HUES64 (cell line): Measurements from ENCODE around the gene SPTBN5.

Experiments
- H3K27ac ChIP-seq: 2 replicates; pipeline ENCODE4 v1.7.0; 2013; ENCODE audit warnings: low read depth, low read length, inconsistent platforms
- H3K27me3 ChIP-seq: 2 replicates; pipeline ENCODE4 v1.6.1; 2013; ENCODE audit warnings: mild to moderate bottlenecking, low read length; ENCODE audit not compliant: insufficient read depth
- H3K36me3 ChIP-seq: 2 replicates; pipeline ENCODE4 v1.6.1; 2013; ENCODE audit warnings: mild to moderate bottlenecking, low read length; ENCODE audit not compliant: insufficient read depth
- H3K4me1 ChIP-seq: 2 replicates; pipeline ENCODE4 v1.6.1; 2013; ENCODE audit warnings: mild to moderate bottlenecking, low read length, moderate library complexity; ENCODE audit not compliant: insufficient read depth
- H3K4me3 ChIP-seq: 2 replicates; pipeline ENCODE4 v1.5.1; 2013; ENCODE audit warnings: mild to moderate bottlenecking, low read length, moderate library complexity
- H3K9ac ChIP-seq: 2 replicates; pipeline ENCODE4 v1.6.1; 2013; ENCODE audit warnings: mild to moderate bottlenecking, low read depth, low read length
- H3K9me3 ChIP-seq: 2 replicates; pipeline ENCODE4 v1.6.1; 2013; ENCODE audit warnings: low read depth, low read length; ENCODE audit not compliant: insufficient read depth
- WGBS: fragments of 150-250, 120-280 bp; methylation state at CpG from one replicate; pipeline ENCODE4 v1.1.7; 2013; ENCODE audit warnings: missing lambda C conversion rate; 5-methylcytosine and 5-hydroxymethylcytosine counted together

SPTBN5 gene

DNA sequence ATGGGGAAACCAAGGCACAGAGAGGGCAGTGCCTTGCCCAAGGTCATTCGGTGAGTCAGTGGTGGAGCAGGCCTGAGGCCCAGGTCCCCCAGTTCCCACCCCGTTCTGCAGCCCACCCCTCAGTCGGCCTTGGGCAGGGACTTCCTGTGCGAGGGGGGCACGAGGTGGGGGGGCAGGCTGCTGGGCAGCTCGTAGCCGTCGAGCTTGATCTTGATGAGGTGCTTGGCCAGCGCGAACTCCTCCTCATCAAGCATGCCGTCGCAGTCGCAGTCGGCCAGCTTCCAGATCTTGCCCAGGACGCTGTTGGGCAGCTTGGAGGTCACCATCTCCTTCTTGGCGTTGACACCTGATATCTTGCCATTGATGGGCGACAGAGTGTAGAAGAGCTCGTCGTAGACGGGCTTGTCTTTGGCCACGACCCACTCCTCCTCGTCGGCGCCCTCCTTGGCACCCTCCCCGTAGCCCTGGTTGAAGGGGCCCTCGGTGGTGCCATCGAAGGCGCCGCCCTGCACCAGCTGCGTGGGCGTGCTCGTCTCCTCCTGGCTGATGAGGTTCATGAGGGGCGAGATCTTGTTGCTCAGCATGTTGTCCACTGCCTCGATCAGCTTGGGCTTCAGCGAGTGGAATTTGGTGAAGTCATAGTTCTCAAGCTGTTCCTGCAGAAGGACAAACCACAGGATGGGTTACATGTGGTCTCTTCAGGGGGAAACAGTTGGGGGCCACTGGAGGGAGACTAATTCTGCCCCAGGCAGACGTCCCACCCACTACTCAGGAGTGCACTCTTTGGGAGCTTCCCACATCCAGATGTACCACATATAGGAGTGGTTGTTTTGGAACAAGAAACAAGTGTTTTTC, 6.9 kb upstream of the SPTBN5 start:
- Histone ChIP-seq H3K4me3 (no peak overlapping the region), H3K36me3 (peaks cover 22% of the 10 kb centered on the region), H3K27me3 (no peaks in the 10 kb centered on the region), H3K4me1 (no peaks in the 10 kb centered on the region; the same call in 1 of the 2 replicates), H3K9ac (no peak overlapping the region), H3K9me3 (no peaks in the 10 kb centered on the region), H3K27ac (no peak overlapping the region)
- 94% methylated on average over 35 of the region's 36 CpGs for WGBS

DNA sequence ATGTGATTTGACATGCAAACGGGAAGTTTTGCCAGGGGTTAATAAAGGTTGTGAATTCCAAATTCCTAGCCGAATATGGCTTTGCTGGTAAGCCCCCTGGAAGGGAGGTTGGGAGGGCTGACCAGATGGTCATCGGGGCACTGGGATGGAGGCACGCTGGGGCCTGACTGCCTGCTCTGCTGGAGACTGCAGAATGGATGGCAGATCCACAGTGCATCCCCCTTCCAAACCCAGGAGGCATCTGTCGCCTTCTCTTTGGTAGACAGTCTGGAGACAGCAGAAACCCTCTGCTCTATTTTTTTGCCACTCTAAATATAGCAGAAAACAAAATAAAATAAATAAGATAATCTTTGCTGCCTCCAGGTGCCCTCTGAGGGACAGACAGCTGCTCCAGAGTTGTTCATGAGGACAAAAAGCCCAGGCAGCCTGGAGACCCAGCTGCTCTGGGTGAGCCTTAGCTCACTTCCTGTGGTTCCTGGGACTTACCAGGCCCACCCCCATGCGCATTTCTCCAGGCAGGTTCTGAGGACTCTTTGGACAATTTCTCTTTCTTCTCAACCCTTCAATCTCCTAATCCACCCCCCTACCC, 6.1 kb upstream of the SPTBN5 start:
- WGBS: 89% methylated on average over 6 of the region's 6 CpGs

DNA sequence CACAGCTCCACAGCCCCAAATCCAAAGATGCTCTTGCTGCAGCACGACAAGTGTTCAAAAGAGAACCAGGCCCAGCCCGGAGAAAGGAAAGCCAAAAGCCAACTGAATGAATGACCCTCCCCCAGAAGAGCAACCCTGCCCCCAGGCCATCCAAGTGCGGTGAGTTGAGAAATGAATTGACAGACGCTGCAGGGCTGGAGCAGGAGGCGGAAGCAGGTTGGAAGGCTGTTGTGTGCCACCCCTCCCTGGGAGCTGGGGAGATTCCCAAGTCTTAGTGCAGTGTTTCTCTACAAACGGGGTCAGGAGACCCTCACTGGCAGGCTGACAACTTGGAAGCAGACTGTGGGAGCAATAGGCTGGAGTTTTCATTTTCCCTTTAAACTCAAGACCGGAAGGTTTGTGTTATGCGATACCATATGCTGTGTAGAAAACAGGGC, 3.5 kb upstream of the SPTBN5 start:
- 74% methylated on average over 7 of the region's 8 CpGs for WGBS
- Histone ChIP-seq H3K4me1 (no peaks in the 10 kb centered on the region; the same call in 1 of the 2 replicates), H3K4me3 (no peak overlapping the region), H3K9ac (no peak overlapping the region), H3K36me3 (peaks cover 17% of the 10 kb centered on the region), H3K27ac (no peak overlapping the region), H3K9me3 (no peaks in the 10 kb centered on the region), H3K27me3 (no peaks in the 10 kb centered on the region)

More for the DNA sequence above, 6.1 kb upstream of the SPTBN5 start:
- H3K9ac ChIP-seq: no peak overlapping the region
- H3K27me3 ChIP-seq: no peaks in the 10 kb centered on the region
- H3K9me3 ChIP-seq: no peaks in the 10 kb centered on the region
- no peak overlapping the region for H3K27ac ChIP-seq
- peaks cover 22% of the 10 kb centered on the region for H3K36me3 ChIP-seq
- H3K4me1 ChIP-seq: no peaks in the 10 kb centered on the region; the same call in 1 of the 2 replicates
- no peak overlapping the region for H3K4me3 ChIP-seq

DNA sequence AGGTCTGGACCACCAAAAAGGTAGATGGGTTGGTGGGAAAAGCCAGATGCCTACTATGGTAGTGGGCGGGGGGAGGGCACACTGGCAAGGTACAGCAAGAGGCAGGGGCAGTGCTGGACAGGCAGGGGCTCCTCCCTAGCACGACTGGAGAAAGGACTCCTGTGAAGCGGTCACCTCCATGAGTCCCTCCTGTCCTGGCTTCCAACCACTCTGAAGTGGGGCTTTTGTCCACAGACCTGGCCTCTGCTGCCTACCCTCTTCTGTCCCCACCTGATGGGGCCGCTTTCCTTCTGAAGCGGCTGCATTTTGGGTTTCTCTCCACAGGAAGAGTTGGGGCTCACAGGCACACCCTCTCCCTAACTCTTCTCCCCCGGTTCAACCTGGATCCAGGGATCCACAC, 2.7 kb upstream of the SPTBN5 start:
- H3K36me3 ChIP-seq: peaks cover 17% of the 10 kb centered on the region
- H3K27me3 ChIP-seq: no peaks in the 10 kb centered on the region
- 91% methylated on average over 6 of the region's 6 CpGs for WGBS
- H3K9ac ChIP-seq: no peak overlapping the region
- no peak overlapping the region for H3K27ac ChIP-seq
- H3K4me1 ChIP-seq: no peaks in the 10 kb centered on the region; the same call in 1 of the 2 replicates
- H3K9me3 ChIP-seq: no peaks in the 10 kb centered on the region
- no peak overlapping the region for H3K4me3 ChIP-seq

DNA sequence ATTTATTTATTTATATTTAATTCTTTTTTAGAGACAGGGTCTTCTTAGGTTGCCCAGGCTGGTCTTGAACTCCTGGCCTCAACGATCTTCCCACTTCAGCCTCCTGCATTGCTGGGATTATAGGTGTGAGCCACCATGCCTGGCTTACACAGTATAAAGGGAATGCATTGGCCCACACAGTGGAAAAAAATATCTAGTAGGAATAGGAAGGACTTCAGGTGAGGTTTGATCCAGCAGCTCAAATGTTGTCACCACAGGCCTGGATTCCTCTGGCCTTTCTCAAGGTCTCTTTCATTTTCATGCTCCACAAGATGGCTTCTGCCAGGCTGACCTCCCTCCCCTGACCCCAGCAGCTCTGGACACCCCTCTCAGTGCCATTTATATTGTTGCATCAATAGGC, 2.1 kb upstream of the SPTBN5 start:
- WGBS: 100% methylated on average over 1 of the region's 1 CpG
- H3K27ac ChIP-seq: no peak overlapping the region
- H3K27me3 ChIP-seq: no peaks in the 10 kb centered on the region

DNA sequence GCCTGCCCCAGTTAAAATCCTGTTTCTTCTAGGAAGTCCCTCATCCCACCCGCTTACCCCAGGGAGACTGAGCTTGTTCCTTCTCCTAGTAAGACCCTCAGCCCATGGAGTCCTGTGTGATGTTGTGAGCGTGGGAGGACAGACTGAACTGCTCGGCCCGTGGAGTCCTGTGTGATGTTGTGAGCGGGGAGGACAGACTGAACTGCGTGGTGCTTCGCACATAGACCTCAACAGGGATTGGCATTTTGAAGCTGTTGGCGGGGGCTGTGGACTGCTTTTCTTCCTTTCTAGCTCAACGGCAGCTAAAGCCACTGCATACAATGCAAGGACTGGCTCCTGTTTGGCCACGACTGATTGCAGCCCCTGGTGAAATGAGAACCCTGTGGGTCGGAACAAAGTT, 1.6 kb upstream of the SPTBN5 start:
- no peaks in the 10 kb centered on the region; the same call in 1 of the 2 replicates for H3K4me1 ChIP-seq
- H3K27me3 ChIP-seq: no peaks in the 10 kb centered on the region
- WGBS: 92% methylated on average over 11 of the region's 11 CpGs
- no peak overlapping the region for H3K27ac ChIP-seq
- H3K9ac ChIP-seq: no peak overlapping the region
- H3K4me3 ChIP-seq: no peak overlapping the region
- H3K9me3 ChIP-seq: no peaks in the 10 kb centered on the region
- H3K36me3 ChIP-seq: peaks cover 15% of the 10 kb centered on the region

More for the DNA sequence above, 2.1 kb upstream of the SPTBN5 start:
- Histone ChIP-seq H3K36me3 (peaks cover 17% of the 10 kb centered on the region), H3K9ac (no peak overlapping the region), H3K4me1 (no peaks in the 10 kb centered on the region; the same call in 1 of the 2 replicates), H3K9me3 (no peaks in the 10 kb centered on the region), H3K4me3 (no peak overlapping the region)

DNA sequence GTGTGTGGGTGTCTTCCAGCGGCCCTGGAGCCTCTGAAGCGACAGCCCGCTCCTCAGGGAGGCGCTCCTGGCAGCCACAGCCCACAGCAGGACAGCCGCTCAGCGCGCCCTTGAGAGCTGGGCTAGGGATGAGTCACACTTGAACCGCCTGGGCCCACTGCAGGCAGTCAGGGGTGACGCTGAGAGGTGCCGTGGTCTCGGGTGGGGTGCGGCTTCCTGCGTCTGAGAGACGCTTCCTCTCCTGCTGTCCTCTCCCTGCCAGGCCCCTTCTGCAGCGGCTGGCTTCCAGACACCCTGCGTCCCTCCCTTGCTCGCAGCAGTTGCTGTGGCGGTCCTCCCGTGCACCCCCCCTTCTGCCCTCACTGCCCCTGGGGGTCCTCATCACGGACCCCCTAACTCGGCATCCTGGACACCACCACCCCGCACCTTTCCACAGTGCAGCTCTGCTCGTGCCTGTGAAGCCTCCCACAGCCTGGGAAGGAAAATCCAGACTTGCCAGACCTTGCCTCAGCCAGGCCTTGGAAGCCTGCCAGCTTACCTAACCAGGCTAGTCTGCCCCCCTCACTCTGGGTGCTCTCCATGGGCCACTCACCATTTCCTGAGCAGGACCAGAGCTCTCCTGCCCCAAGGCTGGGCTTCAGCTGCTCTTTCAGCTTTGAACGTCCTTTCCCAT, 1.1 kb upstream of the SPTBN5 start:
- Histone ChIP-seq H3K27me3 (no peaks in the 10 kb centered on the region), H3K27ac (no peak overlapping the region), H3K9ac (no peak overlapping the region), H3K9me3 (no peaks in the 10 kb centered on the region), H3K4me3 (no peak overlapping the region), H3K36me3 (peaks cover 10% of the 10 kb centered on the region), H3K4me1 (no peaks in the 10 kb centered on the region; the same call in 1 of the 2 replicates)
- WGBS: 76% methylated on average over 24 of the region's 24 CpGs

DNA sequence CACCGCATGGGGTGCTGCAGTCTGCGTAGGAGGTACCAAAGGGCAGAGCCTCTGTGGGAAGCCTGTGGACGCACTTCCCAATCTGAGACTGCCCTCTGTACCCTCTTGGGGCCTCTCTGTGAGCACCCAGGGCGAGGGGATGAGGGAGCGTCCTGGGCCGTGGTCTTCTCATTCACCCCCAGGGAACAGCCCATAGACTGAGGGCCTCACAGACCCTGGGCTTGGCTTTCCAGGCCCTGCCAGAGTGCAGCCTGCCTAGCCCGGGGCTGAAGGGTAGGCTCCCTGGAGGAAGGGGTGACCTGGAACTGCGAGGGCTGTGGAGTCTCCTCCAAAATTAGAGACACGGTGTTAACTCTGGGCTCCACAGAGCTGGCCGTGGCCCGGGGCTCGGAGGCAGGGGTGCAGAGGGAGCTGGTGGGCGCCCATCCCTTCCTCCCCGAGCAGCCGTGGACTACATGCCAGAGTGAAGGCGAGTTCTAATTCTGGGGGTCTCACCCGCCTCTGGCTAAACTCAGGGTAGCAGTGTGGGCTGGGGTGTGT, 468 bp upstream of the SPTBN5 start:
- Histone ChIP-seq H3K4me1 (no peaks in the 10 kb centered on the region; the same call in 1 of the 2 replicates), H3K4me3 (no peak overlapping the region), H3K9ac (no peak overlapping the region), H3K36me3 (peaks cover 5% of the 10 kb centered on the region; the same call in 1 of the 2 replicates), H3K27me3 (no peaks in the 10 kb centered on the region), H3K27ac (no peak overlapping the region), H3K9me3 (no peaks in the 10 kb centered on the region)
- WGBS: 87% methylated on average over 17 of the region's 17 CpGs

DNA sequence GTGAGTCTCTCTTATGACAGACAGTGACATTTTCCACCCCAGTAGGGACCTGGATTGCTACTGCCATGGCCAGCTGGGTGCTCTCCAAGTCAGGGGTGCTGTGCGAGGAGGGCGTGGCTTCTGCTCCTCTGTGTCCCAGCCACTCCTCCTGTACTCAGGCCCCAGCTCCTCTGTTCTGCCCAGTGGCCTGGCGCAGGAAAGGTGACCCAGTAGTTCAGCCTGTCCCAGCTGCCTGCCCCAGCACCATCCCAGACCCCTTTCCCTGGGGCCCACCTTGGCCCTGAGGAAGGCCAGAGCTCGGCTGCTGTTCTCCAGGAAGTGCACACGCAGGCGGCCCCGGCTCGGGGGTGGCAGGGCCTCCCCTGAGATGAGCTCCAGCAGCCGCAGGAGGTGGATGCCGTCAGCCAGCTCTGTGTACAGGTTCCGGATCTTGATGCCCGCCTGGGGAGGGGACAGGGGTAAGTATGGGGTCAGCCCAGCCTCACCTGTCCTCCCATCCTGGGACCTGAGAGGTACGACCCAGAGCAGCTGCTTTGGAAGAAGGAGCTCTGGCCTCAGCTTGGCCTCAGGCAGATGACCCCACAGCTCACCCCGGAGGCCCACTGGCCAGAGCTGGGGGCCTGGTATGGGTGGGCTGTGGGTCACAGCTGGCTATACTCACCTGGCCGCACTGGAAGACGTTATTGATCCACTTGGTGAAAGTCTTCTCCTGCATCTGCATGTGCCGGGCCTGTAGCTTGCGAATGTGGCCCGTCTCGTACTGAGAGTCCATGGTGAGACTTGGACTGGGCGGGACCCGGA, 1.0 kb downstream of the SPTBN5 start:
- no peaks in the 10 kb centered on the region; the same call in 1 of the 2 replicates for H3K4me1 ChIP-seq
- 93% methylated on average over 22 of the region's 22 CpGs for WGBS
- H3K27ac ChIP-seq: no peak overlapping the region
- no peak overlapping the region for H3K4me3 ChIP-seq
- H3K36me3 ChIP-seq: no peaks in the 10 kb centered on the region
- H3K9me3 ChIP-seq: no peaks in the 10 kb centered on the region
- no peak overlapping the region for H3K9ac ChIP-seq
- no peaks in the 10 kb centered on the region for H3K27me3 ChIP-seq

DNA sequence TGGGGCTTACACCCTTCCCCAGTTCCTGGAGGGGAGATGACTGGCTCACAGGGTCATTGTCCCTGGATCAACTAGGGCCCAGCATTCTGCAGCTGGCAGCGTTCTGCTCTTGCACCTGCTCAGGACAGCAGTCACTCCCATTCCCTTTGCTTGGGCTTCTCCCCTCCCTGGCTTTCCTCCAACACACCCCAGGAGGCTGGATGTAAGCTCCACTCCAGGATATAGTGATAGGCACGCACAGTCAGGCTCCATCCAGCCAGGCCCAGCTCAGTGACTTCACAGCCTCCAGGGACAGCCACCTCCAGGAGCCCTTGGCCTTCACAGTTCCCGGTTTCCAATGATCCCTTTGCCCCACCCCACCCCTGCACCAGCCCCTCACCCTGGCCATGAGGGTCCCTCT, 1.9 kb downstream of the SPTBN5 start:
- Histone ChIP-seq H3K36me3 (no peaks in the 10 kb centered on the region), H3K27ac (no peak overlapping the region), H3K27me3 (no peaks in the 10 kb centered on the region), H3K4me3 (no peak overlapping the region), H3K4me1 (no peaks in the 10 kb centered on the region), H3K9me3 (no peaks in the 10 kb centered on the region), H3K9ac (no peak overlapping the region)
- 81% methylated on average over 3 of the region's 3 CpGs for WGBS
